ENCODE results near the gene MOGAT3. TPM values are rescaled to one million over a fixed set of nuclear protein-coding genes. Genes with fewer than 3 reads are reported as not detected.

The MOGAT3 gene
- total RNA-seq, 1 experiment from 2014 or later: 0.15 TPM

DNA sequence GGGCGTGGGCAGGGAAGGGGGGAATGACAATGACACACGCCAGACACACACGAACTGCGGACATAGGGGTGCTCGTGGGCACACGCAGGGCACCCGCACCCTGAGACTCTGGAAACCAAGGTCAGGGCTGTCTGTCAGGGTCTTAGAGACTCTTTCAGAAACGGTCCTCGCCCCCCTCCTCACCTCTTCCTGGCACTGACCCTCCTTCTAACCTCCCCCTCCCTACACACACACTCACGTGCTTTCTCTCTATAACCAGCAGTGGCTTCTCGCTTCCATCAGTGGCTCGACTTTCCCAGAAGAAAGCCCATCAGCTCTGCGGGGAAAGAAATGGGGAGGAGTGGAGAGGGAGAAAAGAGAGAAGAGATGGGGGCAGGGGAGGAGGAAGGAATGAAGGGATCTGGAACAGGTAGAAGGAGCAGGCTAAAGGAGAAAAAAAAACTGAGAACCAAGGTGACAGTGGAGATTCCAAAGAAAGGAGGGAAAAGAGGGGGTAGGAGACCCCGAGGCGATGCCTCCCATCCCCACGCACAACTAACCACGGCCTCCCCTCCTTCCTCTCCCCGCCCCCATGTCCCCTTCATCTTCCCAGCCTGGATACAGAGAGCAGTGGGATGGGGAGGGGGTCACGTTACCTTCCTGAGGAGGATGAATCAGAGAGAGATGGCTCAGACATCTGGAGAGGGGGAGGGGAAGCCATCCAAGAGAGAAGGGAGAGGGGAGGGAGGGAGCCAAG is 33.8 kb downstream of the MOGAT3 start:
- Histone ChIP-seq H4K20me1 (ENCODE audit: control insufficient read depth, insufficient read depth, insufficient read length) (no peaks in the 10 kb centered on the region), H2AK5ac (ENCODE audit: insufficient read length, low read length) (no peak overlapping the region), H2BK120ac (ENCODE audit: low read depth, low read length, poor library complexity, severe bottlenecking) (no peak overlapping the region), H3K9me3 (ENCODE audit: control insufficient read depth, low read depth, low read length) (no peaks in the 10 kb centered on the region), H3K4me1 (ENCODE audit: insufficient read depth, low read length) (peaks cover 18% of the 10 kb centered on the region; the same call in 1 of the 2 replicates), H2BK15ac (ENCODE audit: low read depth, low read length) (no peak overlapping the region), H3K23ac (ENCODE audit: insufficient read length, low read depth, low read length) (no peak overlapping the region), H2BK20ac (ENCODE audit: low read depth, low read length, poor library complexity, severe bottlenecking) (no peak overlapping the region), H3K23me2 (ENCODE audit: insufficient read length, low read depth, low read length, poor library complexity, severe bottlenecking) (peaks cover 55% of the 10 kb centered on the region), H4K8ac (replicated peaks; ENCODE audit: insufficient read length, low read depth, low read length) (no peak overlapping the region), H3K27me3 (ENCODE audit: insufficient read depth, low read length) (peaks cover 33% of the 10 kb centered on the region), H3K14ac (ENCODE audit: insufficient read depth, low read length) (no peak overlapping the region), H3K79me2 (ENCODE audit: insufficient read depth, low read length) (no peaks in the 10 kb centered on the region), H4K5ac (ENCODE audit: insufficient read length, low read depth, low read length) (no peak overlapping the region), H3K9ac (ENCODE audit: extremely low read depth, insufficient read length, low read length) (no peak overlapping the region), H2BK5ac (ENCODE audit: insufficient read length, low read length) (no peak overlapping the region), H4K91ac (ENCODE audit: insufficient read length, low read depth, low read length) (no peak overlapping the region), H2AFZ (ENCODE audit: low read length) (no peak overlapping the region), H3K18ac (ENCODE audit: insufficient read length, low read depth, low read length) (no peak overlapping the region), H2BK12ac (ENCODE audit: insufficient read length, low read depth, low read length) (no peak overlapping the region), H3K27ac (ENCODE audit: insufficient read length, low read depth, low read length) (no peak overlapping the region), H3T11ph (ENCODE audit: low read length) (no peak overlapping the region), H3K4me2 (ENCODE audit: insufficient read depth, insufficient read length, low read length) (peak overlapping the region; percentile 63), H3K56ac (ENCODE audit: insufficient read length, low read depth, low read length) (no peak overlapping the region), H3K4ac (ENCODE audit: low read depth, low read length) (no peak overlapping the region), H3K79me1 (ENCODE audit: insufficient read depth, low read depth, low read length, poor library complexity, severe bottlenecking) (no peaks in the 10 kb centered on the region)
- WGBS (ENCODE audit: extremely low coverage, insufficient read length, low lambda C conversion rate): no CpG with 5 or more reads among the region's 19 CpGs
- DNase-seq: peak; percentile 88
- Mint-ChIP-seq H3K36me3 (ENCODE audit: insufficient read depth in 1 of 3, low read depth in 3 of 3) (no peaks in the 10 kb centered on the region), H3K4me3 (peak overlapping the region; percentile 82 to 87), H3K27me3 (ENCODE audit: low read depth) (peaks cover 73% of the 10 kb centered on the region), H3K4me1 (peaks cover 62 to 72% of the 10 kb centered on the region in 2 experiments), H3K27ac (peak overlapping the region in 1 of 3 experiments; percentile 91; a peak in 2 of 7 replicates), H3K9me3 (no peaks in the 10 kb centered on the region)
- TF ChIP-seq, protein P1, sequence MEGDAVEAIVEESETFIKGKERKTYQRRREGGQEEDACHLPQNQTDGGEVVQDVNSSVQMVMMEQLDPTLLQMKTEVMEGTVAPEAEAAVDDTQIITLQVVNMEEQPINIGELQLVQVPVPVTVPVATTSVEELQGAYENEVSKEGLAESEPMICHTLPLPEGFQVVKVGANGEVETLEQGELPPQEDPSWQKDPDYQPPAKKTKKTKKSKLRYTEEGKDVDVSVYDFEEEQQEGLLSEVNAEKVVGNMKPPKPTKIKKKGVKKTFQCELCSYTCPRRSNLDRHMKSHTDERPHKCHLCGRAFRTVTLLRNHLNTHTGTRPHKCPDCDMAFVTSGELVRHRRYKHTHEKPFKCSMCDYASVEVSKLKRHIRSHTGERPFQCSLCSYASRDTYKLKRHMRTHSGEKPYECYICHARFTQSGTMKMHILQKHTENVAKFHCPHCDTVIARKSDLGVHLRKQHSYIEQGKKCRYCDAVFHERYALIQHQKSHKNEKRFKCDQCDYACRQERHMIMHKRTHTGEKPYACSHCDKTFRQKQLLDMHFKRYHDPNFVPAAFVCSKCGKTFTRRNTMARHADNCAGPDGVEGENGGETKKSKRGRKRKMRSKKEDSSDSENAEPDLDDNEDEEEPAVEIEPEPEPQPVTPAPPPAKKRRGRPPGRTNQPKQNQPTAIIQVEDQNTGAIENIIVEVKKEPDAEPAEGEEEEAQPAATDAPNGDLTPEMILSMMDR (conservative IDR thresholded peaks at IDR 0.05): no peak
